Pancreas (tissue), 10 donors: ENCODE measurements around the gene DENND1A. TPM values are rescaled to one million over a fixed set of nuclear protein-coding genes. Genes with fewer than 3 reads are reported as not detected.

Experiments used
- ATAC-seq, 4 donors: fragments of 200-7000 bp; cut with Tn5 transposase; one replicate each; pipeline versions ENCODE4 v1.8.0 to v1.9.1; 2020; ENCODE audit warnings: mild to moderate bottlenecking in 4 of 4, moderate library complexity in 4 of 4
- DNase-seq, 6 donors: peaks; one replicate each; pipeline ENCODE4 v3.0.0-alpha.2; 2020
- FAIRE-seq: peaks from 2 replicates; lab custom pipeline; 2012; peaks lifted over from hg19 to GRCh38; lab: Jason Lieb, UNC
- H3K27ac ChIP-seq, 4 donors: fragments of 200-600 bp; sonication (generic); 1 replicate in 3 of 4; 2 replicates in 1 of 4; pipeline versions ENCODE4 v1.5.0 to v1.8.0; 2020
- H3K27me3 ChIP-seq, 4 donors: fragments of 200-600 bp; one replicate each; pipeline ENCODE4 v1.8.0; 2021
- H3K36me3 ChIP-seq, 3 donors: fragments of 200-600 bp; sonication (generic) in 1 of 3; one replicate each; pipeline versions ENCODE4 v1.5.0 to v1.8.0; 2020 to 2021
- H3K4me1 ChIP-seq, 3 donors: fragments of 200-600 bp; one replicate each; pipeline ENCODE4 v1.8.0; 2021
- H3K4me3 ChIP-seq, 4 donors: fragments of 200-600 bp; sonication (generic) in 2 of 4; one replicate each; pipeline versions ENCODE4 v1.5.0 to v1.8.0; 2020 to 2021
- H3K9me3 ChIP-seq, 4 donors: fragments of 200-600 bp; one replicate each; pipeline ENCODE4 v1.8.0; 2021
- WGBS, 2 donors: extraction: QIAGEN DNeasy Blood & Tissue Kit; methylation state at CpG; one replicate each; pipeline ENCODE4 v1.1.7; 2013; 5-methylcytosine and 5-hydroxymethylcytosine counted together
- intact Hi-C, 3 donors: fragments of 100-400 bp; cut with DNase I; formaldehyde crosslinking; loops; one replicate each; pipeline versions ENCODE4 v1.11.1 to v1.14.2; 2022
- polyA plus RNA-seq, 2 donors: library from polyadenylated mRNA; stranded (reverse); fragments of 200-250 nt; gene quantifications; one replicate each; pipeline ENCODE4 v1.2.3, GENCODE V29; 2013
- total RNA-seq, 6 donors: library from RNA; stranded (reverse); fragmentation: NEBNext Ultra II Directional in 4 of 6; extraction: Animal tissue kit (Norgen Biotek cat#: 25700) in 4 of 6; gene quantifications; one replicate each; pipeline versions ENCODE4 v1.2.1 to v1.2.4, GENCODE V29; 2021 to 2023
- TF ChIP-seq, protein P1 (sequence below), 4 donors: fragments of 200-600 bp; sonication (generic) in 3 of 4; IDR thresholded peaks; one replicate each; pipeline versions ENCODE4 v1.5.0 to v1.8.0; 2021; ENCODE audit warnings: antibody characterized with exemption in 4 of 4
- donor health status: healthy with polysubstance abuse.
- donor health status: DM: no; HTN: no; CAD: no; lungs with moderate emphysema.
- donor health status: DM: no; HTN: no; CAD: no.
- donor health status: control.
- donor health status: control.
- donor health status: Bipolar disorder and iron deficiency.
- donor health status: DM: yes; HTN: yes; CAD: no.
- donor health status: DM: no; HTN: no; CAD: no.
- donor health status: DM: no; HTN: no; CAD: no.
- donor health status: DM: yes; HTN: yes; CAD: no.

The DENND1A gene
- total and polyA plus RNA-seq, 8 donors, result 4.5 to 8.3 (median 5.6) TPM

DNA sequence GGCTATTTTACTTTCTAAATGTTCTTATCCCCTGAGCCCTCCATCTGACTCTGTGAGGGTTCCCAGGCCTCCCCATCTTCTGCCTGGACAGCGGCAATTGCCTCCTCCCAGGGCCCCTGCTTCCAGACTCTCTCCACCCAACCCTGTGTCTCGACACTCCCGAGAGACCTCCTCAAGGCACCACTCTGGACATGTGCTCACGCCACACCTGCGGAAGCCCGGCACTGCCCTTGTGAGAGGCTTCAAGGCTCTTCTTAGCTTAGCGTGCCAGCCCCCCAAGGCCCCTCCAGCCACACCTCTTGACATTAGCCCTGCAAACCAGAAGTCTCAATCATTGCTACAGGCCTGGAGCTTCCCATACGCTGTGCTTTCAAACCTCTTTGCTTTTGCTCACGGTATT is 449.8 kb downstream of the DENND1A start:
- TF ChIP-seq, protein P1, sequence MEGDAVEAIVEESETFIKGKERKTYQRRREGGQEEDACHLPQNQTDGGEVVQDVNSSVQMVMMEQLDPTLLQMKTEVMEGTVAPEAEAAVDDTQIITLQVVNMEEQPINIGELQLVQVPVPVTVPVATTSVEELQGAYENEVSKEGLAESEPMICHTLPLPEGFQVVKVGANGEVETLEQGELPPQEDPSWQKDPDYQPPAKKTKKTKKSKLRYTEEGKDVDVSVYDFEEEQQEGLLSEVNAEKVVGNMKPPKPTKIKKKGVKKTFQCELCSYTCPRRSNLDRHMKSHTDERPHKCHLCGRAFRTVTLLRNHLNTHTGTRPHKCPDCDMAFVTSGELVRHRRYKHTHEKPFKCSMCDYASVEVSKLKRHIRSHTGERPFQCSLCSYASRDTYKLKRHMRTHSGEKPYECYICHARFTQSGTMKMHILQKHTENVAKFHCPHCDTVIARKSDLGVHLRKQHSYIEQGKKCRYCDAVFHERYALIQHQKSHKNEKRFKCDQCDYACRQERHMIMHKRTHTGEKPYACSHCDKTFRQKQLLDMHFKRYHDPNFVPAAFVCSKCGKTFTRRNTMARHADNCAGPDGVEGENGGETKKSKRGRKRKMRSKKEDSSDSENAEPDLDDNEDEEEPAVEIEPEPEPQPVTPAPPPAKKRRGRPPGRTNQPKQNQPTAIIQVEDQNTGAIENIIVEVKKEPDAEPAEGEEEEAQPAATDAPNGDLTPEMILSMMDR (IDR thresholded peaks at IDR 0.05), result no peak
- no peaks in the 10 kb centered on the region for H3K9me3 ChIP-seq
- DNase-seq (no peak), ATAC-seq (no peak), FAIRE-seq (no peak)
- no peaks in the 10 kb centered on the region for H3K36me3 ChIP-seq
- H3K4me1 ChIP-seq, result no peaks in the 10 kb centered on the region
- no peak overlapping the region for H3K27ac ChIP-seq
- 95 to 96% methylated on average over 9 of the region's 9 CpGs for WGBS, 2 donors
- no peaks in the 10 kb centered on the region for H3K27me3 ChIP-seq
- no peak overlapping the region for H3K4me3 ChIP-seq
- intact Hi-C loops, result no loop called here

DNA sequence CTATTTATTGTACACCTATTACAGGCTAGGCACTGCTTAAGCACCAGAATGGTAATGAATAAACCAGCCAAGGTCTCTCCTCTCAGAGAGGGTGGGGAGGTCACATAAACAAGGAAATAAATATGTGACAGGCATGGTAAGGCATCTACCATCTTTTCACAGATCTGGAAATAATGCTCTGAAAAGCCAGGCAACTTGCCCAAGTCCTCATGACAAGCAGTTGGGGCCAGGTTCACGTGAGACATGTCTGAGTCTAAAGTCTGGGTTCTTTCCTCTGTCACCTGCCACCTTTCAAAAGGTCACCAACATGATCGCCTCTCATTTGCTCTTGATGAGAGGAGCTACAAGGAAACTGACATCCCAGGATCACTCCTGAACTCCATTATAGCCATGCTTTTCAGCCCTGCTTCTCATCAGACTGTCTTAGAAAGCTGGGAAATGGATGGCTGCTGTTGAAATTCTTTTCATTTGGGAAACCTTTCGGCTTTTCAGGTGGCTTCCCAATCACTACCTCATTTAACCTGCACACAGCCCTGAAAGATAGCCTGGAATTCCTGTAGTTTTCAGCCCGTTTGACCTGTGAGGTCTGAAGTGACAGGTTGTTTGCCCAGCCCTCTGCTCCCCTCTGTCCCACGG is 450.8 kb downstream of the DENND1A start:
- peak in 2 of 4 donors; percentile 47 to 54 for ATAC-seq
- no peak overlapping the region for H3K27ac ChIP-seq
- H3K36me3 ChIP-seq, result no peaks in the 10 kb centered on the region
- no peaks in the 10 kb centered on the region for H3K9me3 ChIP-seq
- DNase-seq, result no peak
- H3K27me3 ChIP-seq, result no peaks in the 10 kb centered on the region
- 64 to 67% methylated on average over 5 of the region's 5 CpGs for WGBS, 2 donors
- H3K4me1 ChIP-seq, result no peaks in the 10 kb centered on the region
- no peak overlapping the region for H3K4me3 ChIP-seq
- TF ChIP-seq, protein P1 (IDR thresholded peaks at IDR 0.05), result no peak
- intact Hi-C loops, result no loop called here
- FAIRE-seq, result no peak

DNA sequence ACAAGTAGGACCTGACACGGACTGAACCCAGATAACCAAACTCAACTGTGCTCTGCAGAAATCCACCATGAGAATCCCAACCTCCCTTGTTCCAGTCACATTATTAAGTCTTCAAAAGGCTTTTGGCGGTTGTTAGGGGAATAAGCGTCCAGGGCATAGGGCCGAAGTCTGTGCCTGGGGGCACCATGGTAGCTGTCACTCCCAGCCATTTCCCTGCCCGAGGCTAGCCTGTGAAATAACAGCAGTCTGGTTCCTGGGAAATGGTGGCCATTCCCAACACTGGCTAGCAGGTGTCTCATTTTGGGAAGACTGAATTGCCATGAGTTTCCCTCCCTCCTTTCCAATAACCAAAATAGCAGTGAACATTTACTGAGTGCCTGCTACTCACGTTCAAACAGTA is 451.8 kb downstream of the DENND1A start:
- ATAC-seq, result no peak
- Histone ChIP-seq H3K4me1 (no peaks in the 10 kb centered on the region), H3K9me3 (no peaks in the 10 kb centered on the region), H3K27me3 (no peaks in the 10 kb centered on the region), H3K36me3 (no peaks in the 10 kb centered on the region), H3K4me3 (no peak overlapping the region), H3K27ac (no peak overlapping the region)
- intact Hi-C loops, result no loop called here
- no peak for DNase-seq
- TF ChIP-seq, protein P1 (IDR thresholded peaks at IDR 0.05), result no peak
- no peak for FAIRE-seq
- WGBS, 2 donors, result 89% methylated on average over 6 of the region's 6 CpGs

DNA sequence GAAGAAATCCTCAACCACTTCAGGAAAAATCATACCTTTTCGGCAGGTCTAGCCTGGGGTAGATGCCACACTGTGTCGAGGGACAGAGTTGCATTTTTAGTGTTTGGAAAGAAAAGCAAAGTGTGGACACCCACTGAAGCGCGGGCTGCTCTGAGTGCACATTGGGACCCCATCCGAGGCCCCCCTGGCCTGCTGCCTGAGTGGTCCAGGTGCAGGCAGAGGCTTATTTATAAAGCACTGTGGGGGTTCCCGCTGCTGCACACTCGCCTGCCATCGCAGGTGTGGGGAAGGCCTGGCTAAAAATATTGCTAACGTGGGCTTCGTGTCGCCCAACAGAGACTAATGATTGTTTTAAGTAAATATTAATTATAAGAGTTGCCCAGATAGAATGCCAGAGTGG is 454.5 kb downstream of the DENND1A start:
- Histone ChIP-seq H3K4me1 (no peaks in the 10 kb centered on the region), H3K36me3 (no peaks in the 10 kb centered on the region), H3K27me3 (no peaks in the 10 kb centered on the region), H3K27ac (no peak overlapping the region), H3K9me3 (no peaks in the 10 kb centered on the region), H3K4me3 (no peak overlapping the region)
- 94 to 97% methylated on average over 11 of the region's 11 CpGs for WGBS, 2 donors
- DNase-seq, result peak in 1 of 6 donors; percentile 23
- no peak for ATAC-seq
- intact Hi-C loops, result no loop called here
- TF ChIP-seq, protein P1 (IDR thresholded peaks at IDR 0.05), result no peak
- FAIRE-seq, result no peak

DNA sequence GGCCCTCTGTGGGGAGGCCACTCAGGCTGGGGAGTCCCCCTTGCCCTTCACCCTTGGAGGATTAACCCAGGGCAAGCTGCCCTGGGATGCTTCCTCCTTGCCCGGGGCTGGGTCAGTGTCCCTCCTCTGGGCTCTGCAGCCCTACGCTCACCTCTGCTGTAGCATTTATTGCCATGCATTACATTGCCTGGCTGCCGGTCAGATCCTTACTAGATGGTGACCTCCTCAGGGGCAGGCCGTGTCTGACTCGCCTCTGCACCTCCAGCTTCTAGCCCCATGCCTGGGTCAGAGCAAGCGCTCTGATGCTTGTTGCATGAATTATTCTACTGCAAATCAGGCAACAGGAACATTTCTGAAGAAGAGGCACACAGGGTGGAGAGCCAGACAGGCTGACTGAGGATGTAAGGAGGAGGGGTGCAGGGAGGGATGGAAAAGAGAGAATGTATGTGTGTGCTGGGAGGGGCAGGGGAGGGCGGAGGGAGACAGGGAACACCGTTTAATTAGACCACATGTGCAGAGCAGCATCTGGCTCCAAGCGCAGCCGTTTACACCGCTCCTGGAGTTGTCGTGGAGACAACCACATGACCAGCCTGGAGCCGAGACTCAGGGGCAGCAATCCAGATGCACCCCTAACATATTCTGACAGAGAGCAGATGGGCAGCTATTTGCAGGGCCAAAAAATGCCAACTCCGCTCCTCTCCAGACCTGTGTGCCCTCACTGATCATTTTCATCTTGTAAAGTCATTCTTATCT is 456.9 kb downstream of the DENND1A start:
- Histone ChIP-seq H3K9me3 (no peaks in the 10 kb centered on the region), H3K4me1 (no peaks in the 10 kb centered on the region), H3K4me3 (no peak overlapping the region), H3K36me3 (no peaks in the 10 kb centered on the region), H3K27ac (no peak overlapping the region), H3K27me3 (no peaks in the 10 kb centered on the region)
- intact Hi-C loops, result no loop called here
- peak in 1 of 6 donors; percentile 41 for DNase-seq
- no peak for FAIRE-seq
- WGBS, 2 donors, result 92 to 94% methylated on average over 14 of the region's 14 CpGs
- peak in 2 of 4 donors; percentile 41 to 63 for ATAC-seq
- TF ChIP-seq, protein P1 (IDR thresholded peaks at IDR 0.05), result no peak
